Colon (tissue), 2 donors: ENCODE measurements around the gene SLC35C1.
"Not testable (repeated sequence)": the region's sequence is repeated elsewhere in the genome, so short reads cannot be mapped to it uniquely, and the experiment has no call there.

Source experiments
- FAIRE-seq: peaks from 2 replicates; lab custom pipeline; 2012; peaks lifted over from hg19 to GRCh38; lab: Jason Lieb, UNC
- donor health status: control.
- donor health status: control.

SLC35C1 gene

DNA sequence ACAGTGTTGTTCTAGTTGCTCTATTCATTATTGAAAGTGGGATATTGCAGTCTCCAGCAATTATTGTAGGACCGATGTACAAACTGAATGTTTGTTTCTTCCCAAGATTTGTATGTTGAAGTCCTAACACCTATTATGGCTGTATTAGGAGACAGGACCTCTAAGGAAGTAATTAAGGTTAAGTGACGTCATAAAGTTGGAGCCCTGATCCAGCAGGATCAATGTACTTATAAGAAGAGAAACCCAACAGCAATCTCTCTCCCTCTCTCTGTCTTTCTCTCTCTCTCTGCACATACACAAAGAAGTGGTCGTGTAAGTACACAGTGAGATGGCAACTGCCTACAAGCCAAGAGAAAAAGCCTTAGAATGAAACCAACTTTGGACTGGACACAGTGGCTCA, 16.1 kb upstream of the SLC35C1 start:
- no peak for FAIRE-seq

DNA sequence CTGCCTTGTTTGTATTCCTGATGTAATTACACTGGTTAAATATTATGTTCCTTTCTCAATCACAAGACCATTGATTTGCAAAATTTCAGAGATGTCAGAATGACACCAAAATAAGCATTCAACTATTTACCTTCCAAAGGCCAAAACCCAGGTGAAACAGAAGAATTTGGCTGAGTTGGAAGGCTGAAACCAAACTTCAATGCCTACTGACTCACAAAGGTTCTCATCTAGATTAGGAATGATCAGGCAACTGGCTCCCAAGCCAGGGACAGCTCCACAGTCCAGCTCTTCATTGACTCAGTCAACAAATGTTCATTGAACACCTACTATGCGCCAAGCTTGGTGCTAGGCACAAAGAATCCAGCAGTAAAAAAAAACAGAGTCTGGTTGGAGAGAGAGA, 13.4 kb upstream of the SLC35C1 start:
- FAIRE-seq = no peak

DNA sequence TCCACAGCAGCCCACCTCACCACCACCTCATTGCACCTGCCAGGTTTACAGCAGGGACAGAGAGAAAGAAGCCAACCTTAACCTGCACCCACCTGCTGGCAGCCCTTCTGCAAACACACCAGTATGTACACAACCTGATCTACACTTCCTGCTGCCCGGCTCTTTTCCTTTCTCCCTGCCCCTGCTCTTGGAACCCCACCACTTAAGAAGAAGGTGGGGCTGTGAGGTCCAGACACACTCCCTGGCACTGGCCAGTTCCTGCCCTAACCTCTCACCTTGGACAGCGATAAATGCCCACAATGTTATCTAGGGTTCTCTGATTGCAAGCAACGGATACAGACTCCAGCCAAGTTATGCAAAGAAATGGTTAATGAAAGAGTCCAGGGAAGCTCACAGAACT, 10.8 kb upstream of the SLC35C1 start:
- no peak for FAIRE-seq

DNA sequence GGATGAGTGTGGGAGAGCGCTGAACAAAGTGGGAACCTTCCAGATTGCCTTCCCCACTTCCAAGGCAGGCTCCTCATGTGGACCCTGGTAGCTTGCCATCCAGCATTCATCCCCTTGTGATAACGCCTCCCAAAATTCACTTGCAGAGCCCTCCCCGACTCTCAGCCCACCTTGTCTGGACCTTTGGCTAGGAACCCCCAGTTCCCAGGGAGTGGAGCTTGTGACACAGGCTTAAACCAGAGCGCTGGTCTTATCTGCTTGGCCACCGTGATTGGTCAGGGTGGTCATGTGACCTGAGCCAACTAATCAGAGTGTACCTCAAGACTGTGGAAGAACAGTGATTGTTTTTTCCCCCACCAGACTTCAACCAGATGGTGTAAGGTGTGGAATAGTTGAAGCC, 9.6 kb upstream of the SLC35C1 start:
- no peak for FAIRE-seq

DNA sequence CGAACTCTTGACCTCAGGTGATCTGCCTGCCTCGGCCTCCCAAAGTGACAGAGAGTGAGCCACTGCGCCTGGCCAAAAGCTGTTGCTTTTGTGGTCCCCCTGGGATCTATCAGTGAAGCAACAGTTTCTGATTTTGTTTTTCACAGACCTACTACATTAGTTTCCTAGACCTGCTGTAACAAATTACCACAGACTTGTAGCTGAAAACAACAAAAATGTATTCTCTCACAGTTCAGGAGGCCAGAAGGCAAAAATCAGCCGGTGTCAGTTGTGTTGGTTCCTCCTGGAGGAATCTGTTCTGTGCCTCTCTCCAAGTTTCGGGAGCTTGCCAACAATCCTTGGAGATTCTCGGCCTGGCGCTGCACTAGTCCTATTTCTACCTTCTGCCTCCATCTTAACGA, 8.5 kb upstream of the SLC35C1 start:
- no peak for FAIRE-seq

DNA sequence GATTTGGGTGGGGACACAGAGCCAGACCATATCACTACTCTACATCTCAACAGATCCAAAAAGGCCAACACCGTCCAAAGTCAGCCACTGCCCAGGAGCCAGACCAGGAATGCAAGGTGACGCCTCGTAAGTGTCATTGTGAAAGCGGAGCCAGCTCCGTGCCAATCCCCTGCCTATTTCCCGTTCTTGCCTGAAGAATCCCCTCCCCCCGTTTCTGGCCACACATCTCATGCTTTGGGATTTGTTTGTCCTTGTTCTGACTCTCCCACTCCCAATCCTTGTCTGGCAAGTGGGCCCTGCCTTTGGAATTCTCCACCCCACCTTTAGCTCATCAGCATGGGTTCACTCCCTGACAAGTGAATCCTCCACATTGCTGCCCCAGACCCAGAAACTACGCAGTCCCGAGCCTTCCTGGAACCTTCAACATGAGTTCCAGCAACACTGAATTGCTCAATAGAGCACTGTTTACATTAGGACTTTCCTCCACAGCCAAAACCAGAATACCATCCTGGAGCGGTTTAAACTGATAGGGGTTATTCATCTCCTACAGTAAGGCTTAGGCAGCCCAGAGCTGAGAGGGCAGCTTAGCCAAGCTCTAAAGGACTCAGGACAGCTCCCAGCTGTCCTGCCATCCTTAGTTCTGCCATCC, 6.0 kb upstream of the SLC35C1 start:
- no peak for FAIRE-seq

DNA sequence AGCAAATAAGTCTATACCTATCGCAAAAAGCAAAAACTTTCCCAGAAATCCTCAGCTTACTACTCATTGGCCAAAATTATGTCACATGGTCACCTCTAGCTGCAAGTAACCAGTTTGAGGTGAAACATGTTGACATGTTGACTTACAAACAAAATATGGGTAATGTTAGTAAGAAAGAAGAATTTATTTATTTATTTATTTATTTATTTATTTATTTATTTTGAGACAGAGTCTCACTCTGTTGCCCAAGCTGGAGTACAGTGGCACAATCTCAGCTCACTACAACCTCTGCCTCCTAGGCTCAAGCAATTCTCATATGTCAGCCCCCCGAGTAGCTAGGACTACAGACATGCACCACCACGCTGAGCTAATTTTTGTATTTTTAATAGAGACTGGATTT, 5.4 kb upstream of the SLC35C1 start:
- no peak for FAIRE-seq

- FAIRE-seq = no peak
Measured at GRCh38 chr11:45800261-45800660, 4.7 kb upstream of the SLC35C1 start.

- no peak for FAIRE-seq
Measured at GRCh38 chr11:45801723-45802315, 3.1 kb upstream of the SLC35C1 start.

DNA sequence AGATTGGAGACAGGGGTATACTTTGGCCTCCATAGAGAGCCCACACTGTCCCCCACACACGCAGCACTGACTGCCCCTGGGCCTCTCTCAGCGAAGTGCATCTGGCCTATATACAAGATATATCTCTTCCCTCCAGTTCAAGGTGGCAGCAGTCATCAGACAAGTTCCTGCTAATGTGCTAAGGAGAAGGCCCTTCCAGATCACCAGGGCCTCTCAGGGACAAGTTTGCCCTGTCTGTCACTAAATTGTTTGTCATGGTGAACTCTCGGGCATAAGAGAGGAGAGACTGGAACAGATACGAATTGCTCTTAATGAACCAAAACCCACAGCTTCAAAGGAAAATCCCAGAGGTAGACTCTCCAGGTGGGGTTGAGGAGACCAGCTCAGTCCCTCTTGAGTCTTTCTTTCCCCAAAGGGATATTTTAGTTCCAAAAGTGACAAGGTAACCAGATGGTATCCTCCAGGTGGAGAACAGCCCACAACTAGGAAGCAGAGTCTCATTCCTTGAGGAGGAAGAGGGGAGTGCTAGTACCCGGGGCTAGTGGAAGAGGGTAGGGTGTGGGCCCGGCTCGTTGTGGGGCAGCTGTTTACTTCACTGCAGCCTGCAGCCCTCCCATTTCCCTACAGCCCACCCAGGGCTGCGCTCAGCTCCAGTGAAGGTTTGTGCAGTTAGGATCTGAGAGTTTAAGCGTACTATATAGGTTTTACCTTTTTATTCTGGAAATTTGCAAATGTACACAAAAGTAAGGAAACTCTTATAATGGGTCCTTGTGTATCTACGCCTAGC, 2.2 kb upstream of the SLC35C1 start:
- FAIRE-seq = no peak

DNA sequence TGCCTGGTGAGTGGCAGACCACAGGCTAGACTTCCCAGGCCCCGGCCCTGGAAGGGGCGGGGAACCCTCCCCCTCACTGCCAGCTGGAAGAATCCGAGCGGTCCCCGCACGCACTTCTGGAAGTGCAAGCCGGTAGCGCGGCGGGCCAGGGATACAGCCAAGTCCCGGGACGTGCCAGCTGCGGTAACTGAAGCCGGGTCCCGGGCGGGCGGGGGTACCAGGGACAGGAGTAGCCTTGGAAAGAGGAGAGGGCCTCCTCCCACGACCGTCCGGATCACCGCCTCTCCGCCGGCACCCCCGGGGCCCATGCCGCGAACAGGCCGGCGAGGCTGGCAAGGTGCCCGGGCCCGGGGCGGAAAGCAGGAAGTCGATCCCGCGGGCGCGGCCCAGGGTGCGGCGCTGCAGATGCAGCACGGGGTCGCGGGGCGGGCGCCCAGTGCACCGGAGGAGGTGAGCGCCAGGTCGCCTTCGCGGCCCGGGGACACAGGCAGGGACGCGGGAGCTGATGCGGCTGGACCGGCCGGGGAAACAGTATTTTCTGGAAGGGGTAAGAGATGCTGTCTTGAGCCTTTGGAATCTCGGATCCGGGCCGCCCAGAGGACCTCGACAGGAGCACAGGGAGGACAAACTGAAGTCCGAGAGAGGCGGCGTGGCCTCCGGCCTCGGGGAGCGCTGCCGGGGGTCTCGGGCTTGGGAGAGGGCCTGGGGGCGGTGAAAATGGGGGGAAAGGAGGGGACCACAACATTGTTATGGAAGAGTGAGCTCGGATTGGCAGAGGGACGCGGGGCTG, 783 bp upstream of the SLC35C1 start:
- no peak for FAIRE-seq

DNA sequence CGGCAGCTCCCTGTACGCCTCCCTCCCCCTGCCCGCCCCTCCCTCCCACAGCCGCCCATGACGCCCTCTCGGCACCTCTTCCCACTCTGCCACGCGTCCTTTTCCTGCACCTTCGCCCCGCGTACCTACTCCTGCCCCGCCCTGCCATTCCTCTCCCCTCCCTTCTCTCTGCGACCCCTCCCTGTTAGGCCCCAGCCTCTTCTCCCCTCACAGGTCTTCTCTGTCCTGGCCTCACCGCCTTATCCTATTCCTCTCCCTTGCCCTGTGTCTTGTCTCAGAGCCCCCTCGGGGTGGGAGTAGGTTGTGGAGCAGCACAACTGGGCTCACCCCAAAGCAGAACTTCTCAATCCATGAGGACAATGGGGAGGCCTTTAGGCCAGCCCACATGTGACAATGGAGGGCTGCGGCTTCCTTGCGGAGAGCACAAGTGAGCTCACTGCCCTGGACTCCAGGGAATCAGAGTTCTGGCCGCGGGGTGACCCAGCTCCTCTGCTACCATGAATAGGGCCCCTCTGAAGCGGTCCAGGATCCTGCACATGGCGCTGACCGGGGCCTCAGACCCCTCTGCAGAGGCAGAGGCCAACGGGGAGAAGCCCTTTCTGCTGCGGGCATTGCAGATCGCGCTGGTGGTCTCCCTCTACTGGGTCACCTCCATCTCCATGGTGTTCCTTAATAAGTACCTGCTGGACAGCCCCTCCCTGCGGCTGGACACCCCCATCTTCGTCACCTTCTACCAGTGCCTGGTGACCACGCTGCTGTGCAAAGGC, 539 bp downstream of the SLC35C1 start:
- FAIRE-seq = no peak

- FAIRE-seq = no peak
Measured at GRCh38 chr11:45806072-45806933, 1.4 kb downstream of the SLC35C1 start.

GRCh38 chr11:45806937-45807791, 2.2 kb downstream of the SLC35C1 start:
- FAIRE-seq = no peak

DNA sequence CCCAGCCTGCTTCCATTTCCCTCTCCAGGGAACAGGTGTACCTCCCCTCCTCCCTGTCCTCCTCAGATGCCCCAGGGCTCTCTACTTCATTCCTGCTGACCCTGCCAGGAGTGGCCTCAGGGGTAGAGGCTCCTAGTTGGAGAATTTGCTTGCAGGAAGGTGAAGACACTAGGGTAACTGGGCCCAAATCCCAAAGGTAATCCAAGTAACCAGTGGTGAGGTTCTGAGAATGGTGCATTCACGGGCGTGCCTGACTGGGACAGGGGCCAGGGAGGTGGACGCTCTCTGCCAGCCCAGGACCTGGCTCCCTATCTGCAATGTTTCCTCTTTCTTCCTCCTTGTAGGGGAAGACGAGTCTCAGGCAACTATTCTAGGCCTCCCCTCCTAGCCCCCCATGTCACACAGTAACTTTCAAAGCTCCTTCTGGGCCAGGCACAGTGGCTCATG, 2.9 kb downstream of the SLC35C1 start:
- no peak for FAIRE-seq

DNA sequence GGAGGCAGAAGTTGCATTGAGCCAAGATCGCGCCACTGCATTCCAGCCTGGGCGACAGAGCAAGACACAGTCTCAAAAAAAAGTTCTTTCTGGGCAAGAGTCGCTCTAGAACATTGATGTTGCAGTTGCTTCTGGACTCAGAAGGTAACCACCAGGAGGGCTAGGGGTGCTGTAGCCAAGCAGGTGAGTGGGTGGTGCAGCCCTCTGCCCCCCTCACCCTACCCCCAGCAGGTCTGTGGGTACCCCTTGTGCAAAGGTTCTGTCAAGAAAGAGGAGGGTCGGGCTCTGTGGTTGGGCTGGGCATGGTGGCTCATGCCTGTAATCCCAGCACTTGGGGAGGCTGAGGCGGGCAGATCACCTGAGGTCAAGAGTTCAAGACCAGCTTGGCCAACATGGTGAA, 3.5 kb downstream of the SLC35C1 start:
- not testable (repeated sequence) for FAIRE-seq

- FAIRE-seq = no peak
Measured at GRCh38 chr11:45809456-45810395, 4.8 kb downstream of the SLC35C1 start.

DNA sequence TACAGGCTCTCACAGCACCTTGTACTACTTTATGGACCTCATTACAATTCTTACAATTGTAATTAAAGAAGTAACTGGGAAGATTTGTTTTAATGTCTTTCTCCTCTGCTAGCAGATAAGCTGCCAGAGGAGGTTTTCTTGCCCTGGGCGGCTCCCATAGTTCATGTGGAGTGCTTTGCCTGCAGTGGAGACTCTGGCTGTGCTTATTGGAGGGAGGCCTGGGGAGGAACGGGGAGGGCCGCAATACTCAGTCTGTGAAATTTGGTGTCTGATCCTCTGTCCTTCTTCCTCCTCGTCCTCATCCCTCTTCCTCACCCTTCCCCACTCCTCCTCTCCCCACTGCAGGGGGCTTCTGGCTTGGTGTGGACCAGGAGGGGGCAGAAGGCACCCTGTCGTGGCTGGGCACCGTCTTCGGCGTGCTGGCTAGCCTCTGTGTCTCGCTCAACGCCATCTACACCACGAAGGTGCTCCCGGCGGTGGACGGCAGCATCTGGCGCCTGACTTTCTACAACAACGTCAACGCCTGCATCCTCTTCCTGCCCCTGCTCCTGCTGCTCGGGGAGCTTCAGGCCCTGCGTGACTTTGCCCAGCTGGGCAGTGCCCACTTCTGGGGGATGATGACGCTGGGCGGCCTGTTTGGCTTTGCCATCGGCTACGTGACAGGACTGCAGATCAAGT, 5.6 kb downstream of the SLC35C1 start:
- no peak for FAIRE-seq
